Hematopoietic multipotent progenitor cell treated with erythropoietin and hydrocortisone succinate and interleukin-3 and kit ligand, for 6 days (in vitro differentiated cells): ENCODE data around the gene CAPN14.

Source experiments
- DNase-seq: peaks from one replicate; pipeline ENCODE4 v3.0.0-alpha.2; 2015

The CAPN14 gene

DNA sequence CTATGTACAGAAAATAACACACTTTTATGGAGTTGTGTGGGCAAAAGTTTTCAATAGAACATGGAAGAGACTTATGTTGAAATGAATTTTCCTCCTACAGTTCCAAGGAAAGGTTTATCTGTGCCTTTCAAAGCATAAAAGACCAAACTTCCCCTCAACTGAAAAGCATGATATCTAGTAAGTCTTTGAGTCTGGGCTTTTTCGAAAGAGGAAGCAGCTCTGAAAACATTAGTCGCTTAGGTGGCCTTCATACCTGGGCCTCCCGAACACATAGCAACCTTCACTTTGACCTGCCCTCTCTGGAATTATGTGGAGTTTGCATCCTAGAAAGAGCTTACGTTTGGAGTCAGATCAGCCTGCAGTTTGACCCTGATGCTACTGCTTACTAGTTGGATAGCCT, 4.8 kb upstream of the CAPN14 start:
- DNase-seq, result peak; percentile 32

DNA sequence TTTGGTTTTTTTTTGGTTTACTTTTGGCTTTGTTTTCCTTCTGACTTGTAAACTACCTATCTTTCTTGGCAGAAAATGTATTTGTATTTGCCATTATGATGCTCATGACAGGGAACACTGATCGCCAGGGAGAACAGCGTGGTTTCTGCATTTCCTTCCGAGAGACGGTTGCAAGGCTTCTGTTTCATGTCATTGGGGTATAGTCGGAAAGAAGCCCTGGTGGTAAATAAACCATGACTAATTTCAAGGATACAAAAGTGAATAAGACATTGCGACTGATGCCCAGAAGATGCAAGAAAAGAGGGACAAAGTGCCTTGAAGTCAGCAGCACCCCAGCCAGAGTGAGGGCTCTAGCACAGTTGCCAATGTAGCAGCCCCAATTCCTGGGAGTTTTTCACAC, 4.2 kb upstream of the CAPN14 start:
- no peak for DNase-seq

DNA sequence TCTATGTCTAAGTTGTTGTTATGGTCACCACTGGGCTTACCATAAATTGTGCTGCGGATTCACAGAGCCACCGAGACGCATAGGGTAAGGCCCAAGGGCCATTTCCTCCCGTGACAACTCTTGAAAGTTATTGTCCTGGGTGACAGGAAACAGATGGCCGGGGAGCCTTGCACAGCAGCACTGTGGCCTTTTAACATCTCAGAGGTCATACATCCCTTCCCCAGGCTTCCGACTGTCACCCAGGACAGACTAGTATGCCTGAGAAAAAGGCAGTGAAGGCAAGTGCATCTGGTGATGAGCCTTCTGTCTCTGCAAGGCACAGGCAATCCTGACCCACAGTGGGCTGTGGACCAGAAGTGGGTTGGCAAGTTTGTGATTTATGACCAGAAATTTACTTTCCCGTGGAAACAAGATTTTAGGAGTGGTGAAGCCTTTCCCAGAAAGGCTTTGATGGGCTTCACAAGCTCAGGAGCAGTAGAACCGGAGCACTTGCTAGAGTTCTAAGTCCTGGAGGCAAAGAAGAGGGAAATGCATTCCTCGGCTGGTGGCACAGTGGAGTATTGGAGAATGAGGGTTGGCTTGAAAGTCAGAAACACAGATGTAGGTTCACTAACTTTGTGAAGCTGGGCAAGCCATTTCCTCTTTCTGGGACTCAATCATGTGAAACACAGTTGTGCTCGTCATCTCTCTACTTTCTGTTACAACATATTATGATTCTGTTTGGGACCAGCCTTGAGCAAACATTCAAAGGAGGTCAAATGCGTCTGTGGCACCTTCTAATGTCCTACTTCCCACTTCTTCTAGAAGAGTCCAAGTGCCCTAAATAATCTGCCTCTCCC, 2.0 kb upstream of the CAPN14 start:
- peak; percentile 52 for DNase-seq

DNA sequence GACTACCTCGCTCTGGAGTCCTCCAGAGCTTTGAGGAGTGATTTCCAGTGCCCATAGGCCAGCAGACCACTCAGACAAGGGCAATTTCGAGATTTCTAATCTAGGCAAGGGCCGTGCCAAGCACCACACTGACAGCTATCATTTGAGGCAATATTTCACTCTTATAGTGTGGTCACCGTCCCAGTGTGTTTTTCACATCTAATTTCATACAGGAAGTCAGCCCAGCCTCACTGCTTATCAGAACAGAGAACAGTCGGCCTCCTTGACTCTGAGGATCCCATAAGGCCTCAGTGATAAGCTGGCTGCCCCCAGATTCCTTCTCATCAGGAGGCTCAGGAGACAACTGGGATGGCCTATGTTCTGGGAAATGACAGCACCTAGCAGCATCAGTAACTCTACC, 581 bp downstream of the CAPN14 start:
- DNase-seq, result peak; percentile 80

DNA sequence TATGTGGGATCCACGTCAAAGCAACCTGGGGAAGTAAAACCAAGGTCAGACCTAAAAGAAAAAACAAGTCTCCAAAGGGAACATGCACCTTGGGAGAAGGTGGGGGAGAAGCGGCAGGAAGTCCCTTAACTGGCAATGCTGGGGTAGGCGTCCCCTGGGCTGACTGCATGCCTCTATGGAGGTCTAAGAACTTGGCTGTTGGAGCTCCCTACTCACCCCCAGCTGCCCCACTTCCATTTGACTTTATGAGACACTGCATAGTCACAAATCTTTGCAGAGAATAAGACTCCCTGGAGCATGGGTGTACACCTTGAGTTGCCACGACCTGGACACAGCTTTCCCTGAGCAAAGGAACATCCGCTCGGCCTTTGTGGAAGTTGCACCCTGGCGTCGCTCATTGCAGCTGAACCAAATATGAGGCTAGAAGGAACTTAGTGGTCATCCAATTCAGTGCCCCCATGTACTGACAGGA, 2.8 kb downstream of the CAPN14 start:
- no peak for DNase-seq

DNA sequence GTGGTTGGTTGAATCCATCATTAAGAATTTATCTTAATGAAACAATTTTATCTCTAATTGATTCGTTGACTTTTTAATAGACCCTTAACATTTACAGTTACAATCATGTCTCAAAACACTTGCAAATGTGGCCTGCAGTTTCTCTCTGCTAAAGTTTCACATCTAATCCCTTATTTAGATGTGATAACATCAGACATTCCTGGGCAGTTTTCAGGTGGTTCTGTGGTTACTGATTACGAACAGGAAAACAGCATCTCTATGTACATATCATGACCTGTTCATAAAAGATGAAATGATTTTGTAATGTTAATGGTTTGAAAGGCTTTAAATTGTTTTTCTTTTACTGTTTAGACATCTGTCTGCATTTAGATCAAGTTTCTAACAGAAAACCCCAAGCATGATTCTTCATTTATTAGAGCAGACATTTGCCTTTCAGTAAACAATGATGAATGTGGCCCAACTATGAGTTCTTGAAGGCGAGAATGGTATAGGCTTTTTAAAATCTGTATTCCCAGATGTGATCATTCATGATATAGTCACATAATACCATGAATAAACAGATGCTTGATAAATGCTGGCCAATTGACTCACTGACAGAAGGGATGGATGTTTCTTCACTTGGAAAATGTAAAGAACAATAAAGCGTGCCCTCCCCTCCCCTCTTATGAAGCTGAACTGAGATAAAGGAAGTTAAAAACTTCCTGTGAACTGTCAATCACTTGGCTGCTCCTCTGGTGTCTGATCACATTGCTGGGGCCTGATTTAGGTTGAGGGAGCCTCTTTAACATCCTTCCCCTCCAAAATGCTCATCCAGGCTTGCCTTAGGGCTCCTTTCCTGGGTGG, 3.5 kb downstream of the CAPN14 start:
- no peak for DNase-seq

DNA sequence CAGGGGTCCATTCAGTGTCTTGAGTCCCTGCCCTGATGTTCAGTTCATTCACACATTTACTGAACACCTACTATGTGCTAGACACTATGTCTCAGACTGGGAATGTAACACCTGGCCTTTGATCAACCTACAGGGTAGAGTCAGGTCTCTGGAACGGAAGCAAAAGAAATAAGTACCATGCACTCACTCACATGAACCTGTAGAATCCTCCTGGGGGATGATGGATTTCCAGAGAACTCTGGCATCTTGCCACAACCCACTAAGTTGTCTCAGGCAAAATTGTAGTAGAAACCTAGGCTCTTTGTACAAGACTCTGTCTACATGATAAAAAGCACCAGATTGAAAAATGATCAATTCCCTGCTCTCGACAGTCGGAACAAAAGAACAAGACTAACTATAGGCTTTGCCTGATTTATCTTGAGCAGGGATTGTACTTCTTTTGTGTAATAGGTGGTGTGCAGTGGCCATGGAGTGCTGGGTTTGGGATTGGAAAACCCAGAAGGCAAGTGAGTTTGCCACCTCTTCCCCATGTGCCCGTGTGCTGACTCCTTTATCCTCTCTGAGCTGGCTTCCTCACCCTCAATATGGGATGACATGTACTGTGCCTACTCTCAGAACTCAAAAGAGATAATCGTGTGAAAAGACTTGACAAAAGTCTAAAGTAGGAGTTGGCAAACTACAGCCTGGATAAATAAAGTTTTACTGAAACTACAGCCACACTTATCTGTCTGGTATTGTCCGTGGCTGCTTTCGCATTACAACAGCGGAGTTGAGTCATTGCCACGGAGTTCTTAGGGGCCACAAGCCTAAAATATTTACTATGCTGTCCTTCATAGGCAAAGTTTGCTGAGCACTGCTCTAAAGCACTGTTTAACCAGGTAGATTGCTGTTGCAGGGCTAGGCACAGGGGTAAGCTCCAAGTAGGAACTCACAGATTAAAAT, 4.4 kb downstream of the CAPN14 start:
- no peak for DNase-seq

DNA sequence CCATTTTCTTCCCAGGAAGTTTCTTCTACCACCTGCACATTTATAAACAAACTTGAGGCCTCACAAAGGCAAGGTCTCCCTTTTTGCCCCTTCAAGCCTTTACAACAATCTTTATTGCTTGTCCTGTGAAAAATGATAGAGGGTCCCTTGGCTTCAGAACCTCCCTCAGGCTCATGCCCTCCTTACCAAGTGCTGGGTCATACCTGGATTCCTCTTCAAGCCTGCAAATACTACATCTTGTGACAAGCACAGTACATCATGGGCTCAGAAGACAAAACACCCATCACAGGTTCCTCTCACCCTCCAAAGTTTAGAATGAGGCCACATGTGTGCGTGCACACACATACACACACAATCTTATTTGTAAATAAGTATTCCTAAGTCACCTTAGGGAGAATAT, 9.1 kb downstream of the CAPN14 start:
- no peak for DNase-seq

DNA sequence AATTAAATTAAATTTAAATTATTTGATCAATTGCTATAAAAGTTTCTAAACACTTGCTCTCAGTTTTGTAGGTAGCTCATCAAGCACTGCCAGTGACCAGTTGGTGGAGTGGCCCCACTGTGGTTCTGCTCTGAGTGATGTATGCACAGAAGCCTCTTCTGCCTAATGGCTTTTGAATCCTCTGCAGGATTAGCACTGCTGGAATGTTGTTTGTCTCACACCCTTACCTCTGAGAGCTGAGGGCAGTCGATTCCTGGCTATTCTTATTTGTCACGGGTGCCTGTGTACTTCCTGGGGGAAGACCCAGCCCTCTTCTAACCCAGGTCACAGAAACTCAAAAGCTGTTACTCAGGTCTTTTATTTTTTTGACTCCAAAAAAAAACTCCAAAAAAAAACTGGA, 9.5 kb downstream of the CAPN14 start:
- DNase-seq, result no peak

DNA sequence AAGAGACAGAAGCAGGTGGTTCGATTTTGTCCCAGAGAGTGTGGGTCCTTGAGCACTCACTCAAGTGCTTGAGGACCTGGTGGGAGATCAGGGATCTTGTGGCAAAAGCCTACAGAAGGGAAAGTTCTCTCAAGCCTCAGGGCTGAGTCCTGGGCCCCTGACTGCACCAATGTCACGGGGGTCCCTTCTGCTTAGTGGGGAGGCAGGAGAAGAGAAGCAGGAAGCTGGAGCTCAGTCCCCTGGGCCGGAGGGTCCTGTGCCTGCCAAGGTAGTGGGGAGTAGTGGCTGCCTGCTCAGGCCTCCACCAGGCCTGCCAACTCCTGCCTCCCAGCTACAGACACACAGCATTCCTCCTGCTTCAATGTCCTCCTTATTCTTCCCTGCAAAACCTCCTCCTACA, 11.7 kb downstream of the CAPN14 start:
- DNase-seq, result no peak

DNA sequence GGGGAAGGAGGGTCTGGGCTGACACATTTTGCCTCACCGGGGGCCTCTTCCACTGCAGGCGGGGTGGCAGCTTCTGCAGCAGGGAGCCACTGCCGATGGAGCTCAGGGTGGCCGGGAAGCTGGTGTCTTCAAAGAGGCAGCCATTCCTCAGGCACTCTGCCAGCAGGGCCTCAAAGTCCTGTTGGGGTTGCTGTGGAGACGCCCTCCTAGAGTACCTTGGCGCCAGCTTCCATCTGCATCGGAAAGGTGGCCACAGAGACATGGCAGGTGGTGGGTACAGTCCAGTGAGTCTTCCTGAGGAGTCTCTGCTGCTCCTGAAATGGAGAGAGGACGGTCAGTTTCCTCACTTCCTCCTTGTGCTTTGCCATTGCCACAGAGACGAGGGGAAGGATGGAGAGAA, 12.1 kb downstream of the CAPN14 start:
- no peak for DNase-seq

DNA sequence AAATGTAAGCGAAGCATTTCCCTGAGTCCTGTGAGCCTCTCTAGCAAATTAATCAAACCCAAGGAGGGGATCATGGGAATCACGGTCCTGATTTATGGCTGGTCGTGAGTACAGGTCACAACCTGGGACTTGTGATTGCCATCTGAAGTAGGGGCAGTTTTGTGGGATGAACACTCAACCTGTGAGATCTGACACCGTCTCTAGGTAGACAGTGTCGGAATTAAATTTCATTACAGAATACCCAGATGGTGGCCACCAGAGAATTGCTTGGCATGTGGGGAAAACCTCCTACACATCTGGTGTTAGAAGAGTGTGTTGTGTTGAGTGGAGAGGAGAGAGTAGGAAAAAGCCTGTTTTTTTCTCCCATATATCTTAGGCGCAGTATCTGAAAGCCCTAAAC, 12.5 kb downstream of the CAPN14 start:
- no peak for DNase-seq

DNA sequence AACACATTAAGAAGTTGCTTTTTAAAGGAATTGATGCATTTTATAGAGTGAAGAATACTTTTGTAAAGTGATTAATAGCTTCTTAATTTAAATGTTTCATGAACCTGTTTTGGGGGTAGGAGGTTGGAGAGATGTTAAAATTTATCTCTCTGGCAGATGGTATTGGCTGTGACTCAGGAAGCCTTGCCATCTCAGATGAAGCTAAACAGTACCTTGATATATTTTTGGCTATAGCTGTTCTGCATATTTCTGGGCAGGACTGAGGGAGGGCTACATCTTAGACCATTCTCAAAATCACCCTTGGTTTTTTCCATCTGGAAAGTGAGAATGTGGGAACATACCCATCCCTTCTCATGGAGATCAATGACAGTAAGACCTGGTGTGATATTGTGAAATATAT, 13.4 kb downstream of the CAPN14 start:
- DNase-seq, result no peak

DNA sequence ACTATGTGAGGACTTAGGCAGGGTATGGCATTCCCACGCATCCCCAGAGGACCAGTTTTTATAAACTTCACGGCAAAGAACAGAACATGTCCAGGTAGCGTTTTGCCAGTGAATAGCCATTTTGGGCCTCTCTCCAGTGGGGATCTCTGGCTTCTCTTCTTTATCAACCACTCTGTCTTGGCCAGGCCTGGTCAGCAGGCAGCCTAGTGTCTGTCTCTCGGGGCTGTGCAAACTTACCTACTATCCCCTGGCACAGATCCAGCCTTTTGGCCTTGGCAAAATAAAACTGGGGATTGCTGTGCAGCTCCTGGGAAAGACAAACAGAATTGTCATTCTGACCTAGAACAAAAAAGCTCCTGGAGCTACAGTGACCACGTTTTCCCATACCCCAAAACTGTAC, 14.5 kb downstream of the CAPN14 start:
- DNase-seq, result no peak

DNA sequence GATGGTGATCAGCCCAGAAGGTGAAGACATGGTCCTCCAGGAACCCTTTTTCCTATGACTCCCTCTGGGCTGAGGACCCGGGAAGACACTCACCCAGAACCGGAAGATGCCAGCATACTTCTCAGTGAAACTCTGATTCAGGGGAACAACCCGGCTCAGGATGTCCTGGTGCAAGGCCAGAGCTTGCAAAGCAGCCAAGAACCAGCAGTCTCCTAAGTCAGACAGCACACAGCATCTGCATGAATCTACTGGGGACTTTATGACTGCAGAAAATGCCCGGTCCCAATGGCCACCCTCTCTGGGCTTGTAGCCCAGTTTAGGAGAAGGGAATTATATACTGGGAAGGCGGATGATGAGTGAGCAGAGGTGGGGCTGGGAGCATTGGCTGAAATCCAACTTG, 15.3 kb downstream of the CAPN14 start:
- DNase-seq, result no peak

DNA sequence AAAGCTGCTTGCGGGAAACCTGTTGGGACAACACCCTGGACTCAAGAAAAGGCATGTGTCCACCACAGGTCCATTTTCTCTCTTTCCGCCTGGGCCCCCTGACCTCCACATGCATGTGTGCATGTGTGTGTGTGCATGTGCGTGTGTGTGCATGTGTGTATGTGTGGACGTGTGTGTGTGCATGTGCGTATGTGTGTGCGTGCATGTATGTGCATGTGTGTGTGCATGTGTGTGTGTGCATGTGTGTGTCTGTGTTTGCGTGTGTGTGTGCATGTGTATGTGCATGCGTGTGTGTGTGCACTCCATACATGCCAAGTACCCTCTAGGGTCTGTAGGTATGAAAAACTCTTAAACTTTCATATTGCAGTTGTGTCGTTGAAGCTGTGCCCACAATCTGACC, 16.3 kb downstream of the CAPN14 start:
- no peak for DNase-seq

DNA sequence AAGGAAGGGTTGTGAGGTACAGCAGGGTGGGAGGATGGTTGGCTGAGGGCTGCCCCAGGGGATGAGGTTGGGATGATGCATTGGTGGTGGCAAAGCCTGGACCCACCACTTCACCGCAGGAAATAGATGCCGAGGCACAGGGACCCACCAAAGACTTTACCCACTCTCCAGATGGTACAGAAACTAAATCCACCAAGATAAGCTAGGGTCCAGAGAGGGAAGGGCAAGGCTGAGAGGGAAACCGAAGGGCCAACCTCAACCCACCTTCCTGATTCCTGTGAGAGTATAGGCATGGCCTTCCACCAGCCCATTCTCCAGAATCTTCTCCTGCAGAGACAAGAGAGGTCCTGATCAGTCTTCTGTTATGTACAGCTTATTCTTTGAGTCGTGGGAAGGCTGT, 18.1 kb downstream of the CAPN14 start:
- no peak for DNase-seq

DNA sequence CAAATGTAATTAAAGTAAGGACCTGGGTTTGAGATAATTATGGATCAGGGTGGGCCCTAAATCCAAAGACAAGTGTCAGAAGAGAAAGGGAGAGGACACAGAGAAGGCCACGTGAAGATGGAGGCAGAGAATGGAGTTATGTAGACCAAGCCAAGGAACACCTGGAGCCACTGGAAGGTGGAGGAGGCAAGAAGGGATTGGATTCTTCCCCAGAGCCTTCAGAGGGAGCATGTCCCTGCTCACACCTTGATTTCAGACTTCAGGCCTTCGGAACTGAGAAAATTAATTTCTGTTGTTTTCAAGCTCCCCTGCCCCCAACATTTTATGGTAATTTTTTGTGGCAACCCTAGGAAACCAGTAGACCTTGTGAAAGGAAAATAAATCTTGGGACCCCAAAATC, 19.6 kb downstream of the CAPN14 start:
- DNase-seq, result no peak

DNA sequence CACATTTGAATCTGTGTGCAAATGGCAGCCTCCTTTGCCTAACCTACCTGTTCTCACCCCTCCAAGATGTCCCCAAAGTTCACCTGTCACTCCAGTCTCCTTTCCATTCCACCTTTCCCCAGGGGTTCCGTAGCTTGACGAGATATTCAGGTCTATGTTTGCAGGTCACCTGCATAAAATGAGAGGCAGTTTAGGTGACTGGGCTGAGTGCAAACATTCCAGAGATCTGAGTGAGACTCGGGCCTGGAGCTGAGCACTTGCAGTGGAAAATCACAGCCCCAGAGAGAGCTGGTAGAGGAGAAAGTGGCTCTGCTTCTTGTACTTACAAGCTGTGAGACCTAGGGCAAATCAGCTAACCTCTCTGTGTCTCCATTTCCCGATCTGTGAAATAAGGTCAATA, 20.1 kb downstream of the CAPN14 start:
- DNase-seq, result no peak

DNA sequence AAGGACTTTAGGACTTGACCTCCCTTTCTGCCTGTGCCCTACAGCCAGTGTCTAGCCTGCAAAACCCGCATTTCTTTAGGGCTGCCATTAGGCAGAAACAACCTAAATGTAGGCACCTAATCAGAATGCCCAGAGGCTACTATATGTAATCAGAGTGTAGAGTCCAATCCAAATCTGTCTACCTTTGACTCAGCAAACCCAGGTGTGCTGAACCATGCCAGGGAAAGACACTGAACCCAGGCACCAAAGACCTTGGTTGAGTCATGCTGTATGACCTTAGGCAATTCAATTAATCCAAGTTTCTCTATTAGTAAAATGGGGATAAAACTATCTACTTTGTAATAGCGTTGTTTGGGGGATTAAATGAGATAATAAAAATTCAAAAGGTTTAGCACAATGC, 20.7 kb downstream of the CAPN14 start:
- DNase-seq, result no peak

DNA sequence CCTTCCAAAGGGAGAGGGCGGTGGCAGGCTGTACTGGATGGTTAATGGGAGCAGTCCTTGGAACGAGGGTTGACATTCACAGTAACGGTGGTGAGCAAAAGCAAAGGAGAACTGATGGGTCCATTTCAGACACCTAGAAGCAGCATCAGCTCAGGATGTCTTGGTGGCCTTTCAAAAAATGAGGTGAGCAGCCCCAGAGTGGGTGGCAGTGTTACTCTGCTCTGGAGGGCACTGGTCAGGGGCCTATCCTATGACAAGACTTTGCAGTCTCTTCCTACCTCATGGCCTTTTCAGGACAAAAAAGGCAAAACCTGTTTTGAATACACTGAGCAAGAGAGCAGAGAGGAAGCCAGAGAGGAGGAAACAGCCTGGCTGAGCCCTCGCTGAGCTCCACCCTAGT, 23.5 kb downstream of the CAPN14 start:
- no peak for DNase-seq

DNA sequence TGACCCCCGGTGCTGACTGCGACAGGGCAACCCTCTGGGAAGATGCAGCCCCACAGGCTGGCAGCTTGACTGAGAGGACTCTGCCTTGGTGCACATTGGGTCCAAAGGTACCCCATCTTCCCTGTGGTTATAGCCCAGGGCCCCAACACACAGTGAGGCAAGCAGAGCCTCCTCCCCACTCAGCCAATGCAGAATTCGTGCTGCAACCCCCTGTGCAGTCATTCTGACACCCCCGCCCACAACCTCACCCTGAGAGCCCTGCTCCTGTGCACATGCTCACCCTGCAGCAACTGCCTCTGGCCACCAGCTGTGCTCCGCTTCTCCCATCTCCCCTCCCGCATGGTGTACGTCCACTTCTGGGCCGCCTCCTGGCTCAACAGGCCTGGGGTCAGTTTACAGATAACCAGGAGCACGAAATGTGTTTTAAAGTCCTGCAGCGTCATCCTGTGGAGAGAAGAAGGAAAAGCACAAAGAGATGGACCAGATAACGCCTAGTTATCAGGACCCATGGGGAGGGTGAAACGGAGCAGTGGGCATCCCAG, 24.4 kb downstream of the CAPN14 start:
- DNase-seq, result no peak

DNA sequence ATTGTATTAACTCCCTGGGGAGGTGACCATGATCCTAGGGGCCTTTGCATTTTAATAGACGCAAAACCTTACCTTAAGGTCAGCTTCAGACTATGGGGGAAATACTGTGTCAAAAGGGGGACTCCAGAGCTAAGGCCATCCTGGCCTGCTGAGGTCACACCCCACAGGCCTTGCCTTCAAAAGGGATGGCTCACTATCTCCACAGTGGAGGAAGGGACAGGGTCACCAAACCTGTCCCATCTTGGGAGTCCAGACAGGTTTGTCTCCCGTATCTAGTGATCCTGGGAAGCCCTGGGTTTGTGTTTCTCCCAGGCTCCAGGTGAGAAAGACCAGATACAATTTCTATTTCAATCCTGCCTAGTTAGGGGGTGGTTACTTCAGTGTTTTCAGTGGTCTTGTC, 24.9 kb downstream of the CAPN14 start:
- DNase-seq, result no peak
